Effector memory CD4-positive, alpha-beta T cell (primary cell): Measurements from ENCODE around the gene PRKAR1A.

Source experiments
- DNase-seq, 3 donors: peaks; one replicate each; pipeline ENCODE4 v3.0.0-alpha.2; 2020
- H3K27ac ChIP-seq: 2 replicates; pipeline ENCODE4 v1.7.0; 2013; ENCODE audit warnings: mild to moderate bottlenecking, low read length, moderate library complexity; ENCODE audit not compliant: insufficient read depth, poor library complexity, severe bottlenecking
- H3K27me3 ChIP-seq: replicated peaks from 2 replicates; pipeline ENCODE4 v1.7.0; 2013; ENCODE audit warnings: mild to moderate bottlenecking, low read length; ENCODE audit not compliant: insufficient read depth, control insufficient read depth, poor library complexity, severe bottlenecking
- H3K36me3 ChIP-seq: 2 replicates; pipeline ENCODE4 v1.7.0; 2013; ENCODE audit warnings: mild to moderate bottlenecking, low read length, moderate library complexity; ENCODE audit not compliant: control insufficient read depth, insufficient read depth
- H3K4me1 ChIP-seq: 2 replicates; pipeline ENCODE4 v1.7.0; 2013; ENCODE audit warnings: low read length, mild to moderate bottlenecking; ENCODE audit not compliant: control insufficient read depth, insufficient read depth, poor library complexity, severe bottlenecking
- H3K4me3 ChIP-seq: 2 replicates; pipeline ENCODE4 v1.7.0; 2013; ENCODE audit warnings: low read length, low read depth, mild to moderate bottlenecking; ENCODE audit not compliant: insufficient read depth, poor library complexity, severe bottlenecking
- H3K9me3 ChIP-seq: 2 replicates; pipeline ENCODE4 v1.7.0; 2013; ENCODE audit warnings: mild to moderate bottlenecking, low read length, moderate library complexity; ENCODE audit not compliant: control insufficient read depth

PRKAR1A gene

GRCh38 chr17:68564415-68565111 is 52.3 kb downstream of the PRKAR1A start:
- H3K27me3 ChIP-seq, result no peaks in the 10 kb centered on the region
- DNase-seq, result no peak
- no peaks in the 10 kb centered on the region for H3K4me1 ChIP-seq
- H3K27ac ChIP-seq, result no peak overlapping the region
- H3K4me3 ChIP-seq, result no peak overlapping the region
- H3K9me3 ChIP-seq, result no peaks in the 10 kb centered on the region
- no peaks in the 10 kb centered on the region for H3K36me3 ChIP-seq

- no peak overlapping the region for H3K27ac ChIP-seq
- H3K9me3 ChIP-seq, result no peaks in the 10 kb centered on the region
- no peaks in the 10 kb centered on the region for H3K27me3 ChIP-seq
- H3K36me3 ChIP-seq, result no peaks in the 10 kb centered on the region
- no peak overlapping the region for H3K4me3 ChIP-seq
- DNase-seq, result no peak
- H3K4me1 ChIP-seq, result no peaks in the 10 kb centered on the region
Observed at GRCh38 chr17:68565661-68566441, 53.6 kb downstream of the PRKAR1A start.

GRCh38 chr17:68566442-68566738 is 54.2 kb downstream of the PRKAR1A start:
- no peak for DNase-seq
- Histone ChIP-seq H3K9me3 (no peaks in the 10 kb centered on the region), H3K4me3 (no peak overlapping the region), H3K4me1 (no peaks in the 10 kb centered on the region), H3K36me3 (no peaks in the 10 kb centered on the region), H3K27me3 (no peaks in the 10 kb centered on the region), H3K27ac (no peak overlapping the region)

- Histone ChIP-seq H3K9me3 (no peaks in the 10 kb centered on the region), H3K4me1 (no peaks in the 10 kb centered on the region), H3K27me3 (no peaks in the 10 kb centered on the region), H3K4me3 (no peak overlapping the region), H3K36me3 (no peaks in the 10 kb centered on the region), H3K27ac (no peak overlapping the region)
- no peak for DNase-seq
Observed at GRCh38 chr17:68567035-68567434, 54.8 kb downstream of the PRKAR1A start.

GRCh38 chr17:68567581-68567980 is 55.4 kb downstream of the PRKAR1A start:
- no peak overlapping the region for H3K27ac ChIP-seq
- no peak for DNase-seq
- no peaks in the 10 kb centered on the region for H3K9me3 ChIP-seq
- H3K27me3 ChIP-seq, result no peaks in the 10 kb centered on the region
- no peak overlapping the region for H3K4me3 ChIP-seq
- H3K4me1 ChIP-seq, result no peaks in the 10 kb centered on the region
- no peaks in the 10 kb centered on the region for H3K36me3 ChIP-seq

- no peak overlapping the region for H3K27ac ChIP-seq
- H3K9me3 ChIP-seq, result no peaks in the 10 kb centered on the region
- H3K4me3 ChIP-seq, result no peak overlapping the region
- H3K4me1 ChIP-seq, result no peaks in the 10 kb centered on the region
- no peaks in the 10 kb centered on the region for H3K36me3 ChIP-seq
- DNase-seq, result no peak
- H3K27me3 ChIP-seq, result no peaks in the 10 kb centered on the region
Observed at GRCh38 chr17:68568581-68568980, 56.4 kb downstream of the PRKAR1A start.

GRCh38 chr17:68569346-68569745 is 57.1 kb downstream of the PRKAR1A start:
- Histone ChIP-seq H3K4me1 (no peaks in the 10 kb centered on the region), H3K9me3 (no peaks in the 10 kb centered on the region), H3K36me3 (no peaks in the 10 kb centered on the region), H3K4me3 (no peak overlapping the region), H3K27ac (no peak overlapping the region), H3K27me3 (no peaks in the 10 kb centered on the region)
- no peak for DNase-seq

- no peaks in the 10 kb centered on the region for H3K27me3 ChIP-seq
- H3K27ac ChIP-seq, result no peak overlapping the region
- no peak for DNase-seq
- H3K36me3 ChIP-seq, result no peaks in the 10 kb centered on the region
- no peaks in the 10 kb centered on the region for H3K4me1 ChIP-seq
- no peaks in the 10 kb centered on the region for H3K9me3 ChIP-seq
- H3K4me3 ChIP-seq, result no peak overlapping the region
Observed at GRCh38 chr17:68570526-68570925, 58.3 kb downstream of the PRKAR1A start.

- Histone ChIP-seq H3K4me3 (no peak overlapping the region), H3K27ac (no peak overlapping the region), H3K4me1 (no peaks in the 10 kb centered on the region), H3K9me3 (no peaks in the 10 kb centered on the region), H3K27me3 (no peaks in the 10 kb centered on the region), H3K36me3 (no peaks in the 10 kb centered on the region)
- no peak for DNase-seq
Observed at GRCh38 chr17:68572138-68572842, 60.1 kb downstream of the PRKAR1A start.

GRCh38 chr17:68573338-68573737 is 61.1 kb downstream of the PRKAR1A start:
- H3K9me3 ChIP-seq, result no peaks in the 10 kb centered on the region
- no peaks in the 10 kb centered on the region for H3K27me3 ChIP-seq
- no peaks in the 10 kb centered on the region for H3K36me3 ChIP-seq
- no peak for DNase-seq
- no peak overlapping the region for H3K4me3 ChIP-seq
- H3K27ac ChIP-seq, result no peak overlapping the region
- no peaks in the 10 kb centered on the region for H3K4me1 ChIP-seq
